Stomach smooth muscle (tissue), 2 donors: ENCODE results near the gene CFAP119.

Experiments
- H3K27ac ChIP-seq: one replicate; pipeline ENCODE4 v1.7.0; 2013; ENCODE audit warnings: mild to moderate bottlenecking, low read length, inconsistent platforms
- H3K27me3 ChIP-seq, 2 donors: one replicate each; pipeline ENCODE4 v1.7.0; 2013; ENCODE audit warnings: low read length in 2 of 2; ENCODE audit not compliant: insufficient read depth in 2 of 2, control insufficient read depth in 1 of 2
- H3K36me3 ChIP-seq, 2 donors: one replicate each; pipeline ENCODE4 v1.7.0; 2013; ENCODE audit warnings: low read length in 2 of 2; ENCODE audit not compliant: control insufficient read depth in 2 of 2, insufficient read depth in 2 of 2
- H3K4me1 ChIP-seq: one replicate; pipeline ENCODE4 v1.7.0; 2013; ENCODE audit warnings: low read length; ENCODE audit not compliant: control insufficient read depth, insufficient read depth
- H3K4me3 ChIP-seq, 2 donors: one replicate each; pipeline ENCODE4 v1.7.0; 2013; ENCODE audit warnings: low read length in 2 of 2
- H3K9ac ChIP-seq, 2 donors: one replicate each; pipeline ENCODE4 v1.7.0; 2013; ENCODE audit warnings: low read length in 2 of 2, mild to moderate bottlenecking in 1 of 2
- H3K9me3 ChIP-seq, 2 donors: one replicate each; pipeline ENCODE4 v1.7.0; 2013; ENCODE audit warnings: low read length in 2 of 2; ENCODE audit not compliant: control insufficient read depth in 2 of 2
- donor health status: healthy.
- donor health status: Pancreatic carcinoma.

Gene CFAP119

DNA sequence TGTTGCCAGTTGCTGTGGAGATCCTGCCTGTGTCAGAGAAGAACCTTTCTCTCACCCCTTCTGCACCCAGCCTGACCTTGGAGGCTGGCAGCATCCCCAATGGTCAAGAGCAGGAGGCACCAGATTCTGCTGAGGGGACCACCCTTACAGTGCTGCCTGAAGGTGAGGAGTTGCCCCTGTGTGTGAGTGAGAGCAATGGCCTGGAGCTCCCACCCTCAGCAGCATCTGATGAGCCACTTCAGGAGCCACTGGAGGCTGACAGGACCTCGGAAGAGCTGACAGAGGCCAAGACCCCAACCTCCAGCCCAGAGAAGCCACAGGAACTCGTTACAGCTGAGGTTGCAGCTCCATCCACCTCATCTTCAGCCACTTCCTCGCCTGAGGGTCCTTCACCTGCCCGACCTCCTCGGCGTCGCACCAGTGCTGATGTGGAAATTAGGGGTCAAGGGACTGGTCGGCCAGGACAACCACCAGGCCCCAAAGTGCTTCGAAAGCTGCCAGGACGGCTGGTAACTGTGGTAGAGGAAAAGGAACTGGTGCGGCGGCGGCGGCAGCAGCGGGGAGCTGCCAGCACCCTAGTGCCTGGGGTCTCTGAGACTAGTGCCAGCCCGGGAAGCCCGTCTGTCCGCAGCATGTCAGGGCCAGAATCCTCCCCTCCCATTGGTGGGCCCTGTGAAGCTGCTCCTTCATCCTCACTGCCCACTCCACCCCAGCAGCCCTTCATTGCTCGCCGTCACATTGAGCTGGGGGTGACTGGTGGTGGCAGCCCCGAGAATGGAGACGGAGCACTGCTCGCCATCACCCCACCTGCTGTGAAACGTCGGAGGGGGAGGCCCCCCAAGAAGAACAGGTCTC, 23.8 kb downstream of the CFAP119 start:
- Histone ChIP-seq H3K36me3 (peaks cover 48 to 49% of the 10 kb centered on the region in 2 donors), H3K9ac (no peak overlapping the region), H3K27ac (no peak overlapping the region), H3K27me3 (no peaks in the 10 kb centered on the region), H3K9me3 (no peaks in the 10 kb centered on the region), H3K4me3 (no peak overlapping the region), H3K4me1 (peaks cover 20% of the 10 kb centered on the region)

GRCh38 chr16:30736995-30737793, 24.7 kb downstream of the CFAP119 start:
- no peaks in the 10 kb centered on the region for H3K27me3 ChIP-seq
- no peak overlapping the region for H3K9ac ChIP-seq
- H3K36me3 ChIP-seq, result peaks cover 51 to 55% of the 10 kb centered on the region in 2 donors
- H3K4me3 ChIP-seq, result no peak overlapping the region
- H3K9me3 ChIP-seq, result no peaks in the 10 kb centered on the region
- no peak overlapping the region for H3K27ac ChIP-seq
- H3K4me1 ChIP-seq, result peaks cover 20% of the 10 kb centered on the region

- H3K9ac ChIP-seq, result no peak overlapping the region
- no peaks in the 10 kb centered on the region for H3K27me3 ChIP-seq
- H3K9me3 ChIP-seq, result no peaks in the 10 kb centered on the region
- no peaks in the 10 kb centered on the region for H3K4me1 ChIP-seq
- H3K36me3 ChIP-seq, result peaks cover 48 to 57% of the 10 kb centered on the region in 2 donors
- no peak overlapping the region for H3K4me3 ChIP-seq
- H3K27ac ChIP-seq, result no peak overlapping the region
Measured at GRCh38 chr16:30731411-30731810, 30.5 kb downstream of the CFAP119 start.

- H3K27ac ChIP-seq, result no peak overlapping the region
- H3K4me3 ChIP-seq, result no peak overlapping the region
- no peak overlapping the region for H3K9ac ChIP-seq
- no peaks in the 10 kb centered on the region for H3K27me3 ChIP-seq
- no peaks in the 10 kb centered on the region for H3K9me3 ChIP-seq
- H3K36me3 ChIP-seq, result peaks cover 43 to 59% of the 10 kb centered on the region in 2 donors
- H3K4me1 ChIP-seq, result peaks cover 2% of the 10 kb centered on the region
Measured at GRCh38 chr16:30728899-30729672, 32.8 kb downstream of the CFAP119 start.

DNA sequence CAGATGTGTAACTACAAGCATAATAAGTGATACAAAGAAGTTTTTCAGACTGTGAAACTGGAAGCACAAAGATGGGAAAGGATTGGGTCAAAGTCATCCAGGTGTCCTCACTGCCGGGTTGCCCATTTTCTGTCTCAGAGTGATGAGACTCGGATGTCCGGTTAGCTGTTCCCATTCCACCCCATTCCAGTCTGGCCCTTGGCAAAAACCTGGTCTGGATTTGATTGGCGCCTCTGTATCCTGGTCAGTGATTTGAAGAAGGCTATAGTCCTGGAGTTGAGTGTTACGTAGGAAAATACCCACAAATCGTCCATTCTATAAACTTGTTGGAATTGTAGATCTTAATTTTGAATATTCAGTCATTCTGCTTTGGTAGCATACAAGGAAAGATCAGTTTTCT, 33.5 kb downstream of the CFAP119 start:
- H3K27me3 ChIP-seq, result no peaks in the 10 kb centered on the region
- peaks cover 3% of the 10 kb centered on the region for H3K4me1 ChIP-seq
- no peak overlapping the region for H3K27ac ChIP-seq
- no peaks in the 10 kb centered on the region for H3K9me3 ChIP-seq
- H3K9ac ChIP-seq, result no peak overlapping the region
- H3K36me3 ChIP-seq, result peaks cover 45 to 59% of the 10 kb centered on the region in 2 donors
- no peak overlapping the region for H3K4me3 ChIP-seq

- Histone ChIP-seq H3K9me3 (no peaks in the 10 kb centered on the region), H3K27ac (no peak overlapping the region), H3K4me1 (peaks cover 6% of the 10 kb centered on the region), H3K9ac (no peak overlapping the region), H3K27me3 (no peaks in the 10 kb centered on the region), H3K36me3 (peaks cover 60 to 67% of the 10 kb centered on the region in 2 donors), H3K4me3 (no peak overlapping the region)
Measured at GRCh38 chr16:30725418-30725792, 36.5 kb downstream of the CFAP119 start.

DNA sequence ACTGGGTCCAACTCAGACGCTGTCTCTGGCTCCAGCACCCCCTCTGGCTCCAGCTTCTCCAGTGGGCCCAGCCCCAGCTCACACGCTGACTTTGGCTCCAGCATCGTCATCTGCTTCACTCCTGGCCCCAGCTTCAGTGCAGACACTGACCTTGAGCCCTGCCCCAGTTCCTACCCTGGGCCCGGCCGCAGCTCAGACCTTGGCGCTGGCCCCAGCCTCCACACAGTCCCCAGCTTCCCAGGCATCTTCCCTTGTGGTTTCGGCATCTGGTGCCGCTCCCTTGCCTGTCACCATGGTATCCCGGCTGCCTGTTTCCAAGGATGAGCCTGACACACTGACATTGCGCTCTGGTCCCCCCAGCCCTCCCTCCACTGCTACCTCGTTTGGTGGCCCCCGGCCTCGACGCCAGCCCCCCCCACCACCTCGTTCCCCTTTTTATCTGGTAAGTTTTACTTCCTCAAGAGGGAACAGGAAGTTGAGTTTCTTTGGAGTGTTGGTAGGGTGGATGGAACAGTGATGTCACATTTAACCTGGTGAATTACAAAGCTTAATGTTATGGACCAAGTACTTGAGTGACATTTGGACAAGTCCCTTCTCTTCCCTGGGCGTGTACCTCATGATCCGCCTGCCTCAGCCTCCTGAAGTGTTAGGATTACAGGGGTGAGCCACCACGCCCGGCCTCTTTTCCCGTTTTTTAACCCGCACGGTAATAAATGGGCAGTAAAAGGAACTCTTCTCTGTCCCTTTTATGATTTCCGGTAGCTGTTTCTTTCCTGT, 37.0 kb downstream of the CFAP119 start:
- Histone ChIP-seq H3K27ac (no peak overlapping the region), H3K9me3 (no peaks in the 10 kb centered on the region), H3K27me3 (no peaks in the 10 kb centered on the region), H3K4me3 (no peak overlapping the region), H3K4me1 (peaks cover 6% of the 10 kb centered on the region), H3K36me3 (peaks cover 62 to 67% of the 10 kb centered on the region in 2 donors), H3K9ac (no peak overlapping the region)

GRCh38 chr16:30723725-30724355, 38.0 kb downstream of the CFAP119 start:
- H3K27me3 ChIP-seq, result no peaks in the 10 kb centered on the region
- no peaks in the 10 kb centered on the region for H3K9me3 ChIP-seq
- H3K4me1 ChIP-seq, result peaks cover 6% of the 10 kb centered on the region
- peaks cover 56 to 62% of the 10 kb centered on the region in 2 donors for H3K36me3 ChIP-seq
- H3K4me3 ChIP-seq, result no peak overlapping the region
- no peak overlapping the region for H3K27ac ChIP-seq
- no peak overlapping the region for H3K9ac ChIP-seq

GRCh38 chr16:30722916-30723315, 38.9 kb downstream of the CFAP119 start:
- no peaks in the 10 kb centered on the region for H3K27me3 ChIP-seq
- H3K9ac ChIP-seq, result no peak overlapping the region
- H3K4me3 ChIP-seq, result no peak overlapping the region
- peaks cover 56 to 61% of the 10 kb centered on the region in 2 donors for H3K36me3 ChIP-seq
- no peaks in the 10 kb centered on the region for H3K9me3 ChIP-seq
- no peak overlapping the region for H3K27ac ChIP-seq
- H3K4me1 ChIP-seq, result peaks cover 6% of the 10 kb centered on the region
